KOPT-K1 (cell line): ENCODE results near the gene RTN4RL2.

ENCODE experiments used
- H3K27ac ChIP-seq: fragments of 200-600 bp; sonication (generic); 2 replicates; pipeline ENCODE4 v1.5.1; 2016; ENCODE audit warnings: antibody characterized with exemption, mild to moderate bottlenecking, low read depth, low read length; ENCODE audit not compliant: poor library complexity, severe bottlenecking
- H3K36me3 ChIP-seq: fragments of 200-600 bp; sonication (generic); 2 replicates; pipeline ENCODE4 v1.5.1; 2017; ENCODE audit warnings: antibody characterized with exemption, mild to moderate bottlenecking, low read length, moderate library complexity; ENCODE audit not compliant: insufficient read depth
- H3K9me3 ChIP-seq: fragments of 200-600 bp; sonication (generic); 2 replicates; pipeline ENCODE4 v1.5.1; 2017; ENCODE audit warnings: antibody characterized with exemption, low read length, mild to moderate bottlenecking; ENCODE audit not compliant: insufficient read depth, poor library complexity, severe bottlenecking

The RTN4RL2 gene

DNA sequence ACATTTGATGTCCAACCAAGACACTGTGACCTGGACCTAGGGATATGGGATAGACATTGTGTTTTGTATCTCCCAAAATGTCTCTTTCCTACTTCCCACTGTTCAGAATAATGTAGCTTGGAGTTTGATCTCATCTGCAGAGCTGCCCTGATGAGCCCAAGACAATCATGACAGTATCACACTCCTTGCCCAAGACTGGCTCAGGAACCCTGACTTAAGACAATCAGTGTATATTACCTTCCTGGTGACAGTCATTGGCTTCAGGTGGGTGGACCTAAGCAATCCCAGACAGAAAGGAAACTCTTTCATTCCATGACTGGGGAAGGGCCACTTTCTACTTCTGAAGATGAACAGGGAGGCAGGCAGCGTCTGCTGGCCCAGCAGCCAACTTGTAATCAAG, 14.3 kb upstream of the RTN4RL2 start:
- Histone ChIP-seq H3K27ac (no peak overlapping the region), H3K9me3 (no peaks in the 10 kb centered on the region), H3K36me3 (no peaks in the 10 kb centered on the region)

GRCh38 chr11:57453543-57454177, 6.7 kb upstream of the RTN4RL2 start:
- Histone ChIP-seq H3K9me3 (no peaks in the 10 kb centered on the region), H3K27ac (no peak overlapping the region), H3K36me3 (no peaks in the 10 kb centered on the region)

GRCh38 chr11:57456960-57457642, 3.2 kb upstream of the RTN4RL2 start:
- Histone ChIP-seq H3K36me3 (no peaks in the 10 kb centered on the region), H3K9me3 (no peaks in the 10 kb centered on the region), H3K27ac (no peak overlapping the region)

- Histone ChIP-seq H3K36me3 (no peaks in the 10 kb centered on the region), H3K9me3 (no peaks in the 10 kb centered on the region)
Observed at GRCh38 chr11:57457643-57458023, 2.7 kb upstream of the RTN4RL2 start.

GRCh38 chr11:57458060-57458409, 2.3 kb upstream of the RTN4RL2 start:
- no peaks in the 10 kb centered on the region for H3K36me3 ChIP-seq
- no peak overlapping the region for H3K27ac ChIP-seq
- no peaks in the 10 kb centered on the region for H3K9me3 ChIP-seq

More at GRCh38 chr11:57457643-57458023, 2.7 kb upstream of the RTN4RL2 start:
- H3K27ac ChIP-seq, result no peak overlapping the region

- Histone ChIP-seq H3K9me3 (no peaks in the 10 kb centered on the region), H3K36me3 (no peaks in the 10 kb centered on the region), H3K27ac (no peak overlapping the region)
Observed at GRCh38 chr11:57458410-57459163, 1.7 kb upstream of the RTN4RL2 start.

GRCh38 chr11:57459164-57460021, 935 bp upstream of the RTN4RL2 start:
- Histone ChIP-seq H3K36me3 (no peaks in the 10 kb centered on the region), H3K27ac (no peak overlapping the region), H3K9me3 (no peaks in the 10 kb centered on the region)

DNA sequence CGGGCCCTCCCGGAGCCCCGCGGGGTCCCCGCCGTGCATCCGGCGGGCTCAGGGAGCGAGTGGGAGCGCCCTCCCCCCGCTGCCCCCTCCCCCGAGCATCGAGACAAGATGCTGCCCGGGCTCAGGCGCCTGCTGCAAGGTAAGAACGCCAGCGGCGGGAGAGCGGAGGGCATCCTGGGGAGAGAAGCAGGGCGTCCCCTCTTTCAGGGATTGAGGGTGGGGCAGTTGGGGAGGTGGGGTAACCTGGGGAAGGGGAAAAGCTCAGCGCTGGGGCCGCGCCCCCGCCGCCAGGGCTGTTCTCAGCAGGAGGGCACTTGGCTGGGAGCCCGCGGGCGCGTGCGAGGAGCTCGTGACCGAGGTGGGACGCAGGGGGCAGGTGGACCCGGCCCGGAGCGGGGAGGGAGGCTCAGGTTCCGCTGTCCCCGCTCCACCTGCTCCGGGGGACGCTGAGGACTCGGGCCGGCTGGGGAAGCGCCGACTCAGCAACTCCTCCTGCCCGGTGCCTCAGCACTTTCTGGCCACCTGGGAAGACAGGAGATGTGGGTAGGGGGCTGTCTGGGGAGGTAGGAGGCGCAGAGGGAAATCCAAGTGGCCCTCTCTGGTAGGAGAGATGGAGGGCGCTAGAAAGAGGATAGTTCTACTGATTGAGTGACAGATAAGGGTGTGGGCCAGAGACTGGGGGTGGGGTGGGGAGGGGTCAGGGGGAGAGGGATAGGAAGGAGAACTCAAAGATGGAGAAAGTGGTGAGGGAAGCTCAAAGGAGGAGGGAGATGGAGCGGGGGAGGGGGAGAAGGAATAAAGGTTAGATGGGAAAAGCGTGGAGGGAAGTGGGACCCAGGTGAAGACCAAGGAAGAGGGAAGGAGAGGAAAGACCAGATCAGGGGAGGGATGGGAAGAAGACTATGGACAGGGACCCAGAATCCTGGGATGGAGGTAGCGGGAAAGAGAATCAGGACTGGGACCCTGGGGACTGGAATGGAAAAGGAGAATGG, 726 bp downstream of the RTN4RL2 start:
- Histone ChIP-seq H3K9me3 (no peaks in the 10 kb centered on the region), H3K36me3 (no peaks in the 10 kb centered on the region), H3K27ac (no peak overlapping the region)

GRCh38 chr11:57461841-57462489, 1.6 kb downstream of the RTN4RL2 start:
- H3K27ac ChIP-seq, result no peak overlapping the region
- H3K9me3 ChIP-seq, result no peaks in the 10 kb centered on the region
- H3K36me3 ChIP-seq, result no peaks in the 10 kb centered on the region

GRCh38 chr11:57462597-57462996, 2.3 kb downstream of the RTN4RL2 start:
- Histone ChIP-seq H3K9me3 (no peaks in the 10 kb centered on the region), H3K27ac (no peak overlapping the region), H3K36me3 (no peaks in the 10 kb centered on the region)

DNA sequence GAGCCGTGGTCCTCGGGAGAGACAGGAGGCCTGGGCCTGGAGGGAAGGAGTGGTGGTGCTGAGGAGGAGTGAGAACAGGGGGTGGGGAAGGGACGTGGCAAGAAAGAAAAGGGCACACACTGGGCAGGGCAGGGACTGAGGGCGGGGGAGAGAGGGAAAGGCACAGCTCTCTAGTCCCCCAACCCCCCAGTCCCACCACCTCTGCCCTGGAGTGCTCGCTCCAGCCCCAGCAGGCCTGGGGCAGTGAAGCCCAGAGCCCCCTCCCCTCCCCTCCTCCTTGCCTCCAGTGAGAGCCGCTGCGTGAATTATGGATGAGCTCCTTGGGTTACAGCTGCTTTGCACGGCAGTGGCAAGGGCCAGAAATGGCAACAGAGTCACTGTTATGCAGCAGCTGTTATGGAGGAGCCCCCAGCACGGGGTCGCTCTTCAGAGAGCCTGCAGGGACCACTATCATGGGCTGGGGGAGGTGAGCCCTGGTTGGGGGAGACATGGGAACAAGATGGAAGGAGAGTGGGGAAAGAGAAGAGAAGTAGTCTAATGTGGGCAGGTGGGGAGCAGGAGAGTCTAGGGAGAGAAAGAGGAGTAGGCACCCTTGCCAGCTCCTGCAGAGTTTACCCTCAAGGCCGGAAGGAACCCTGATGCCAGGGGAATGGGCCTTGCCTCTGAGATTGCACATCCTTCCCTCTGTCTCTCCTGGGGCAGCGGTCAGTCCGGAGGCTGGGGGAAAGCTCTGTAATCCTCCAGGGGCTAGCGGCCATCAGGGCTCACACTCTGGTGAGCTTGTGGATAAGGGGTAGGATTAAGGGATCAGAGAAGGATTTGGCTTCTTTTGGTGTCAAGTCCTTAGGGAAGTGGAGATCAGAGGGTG, 3.6 kb downstream of the RTN4RL2 start:
- H3K27ac ChIP-seq, result no peak overlapping the region
- no peaks in the 10 kb centered on the region for H3K9me3 ChIP-seq
- H3K36me3 ChIP-seq, result no peaks in the 10 kb centered on the region

- Histone ChIP-seq H3K36me3 (no peaks in the 10 kb centered on the region), H3K27ac (no peak overlapping the region)
Observed at GRCh38 chr11:57464539-57465181, 4.3 kb downstream of the RTN4RL2 start.

More at GRCh38 chr11:57464539-57465181, 4.3 kb downstream of the RTN4RL2 start:
- no peaks in the 10 kb centered on the region for H3K9me3 ChIP-seq
